Measurements from ENCODE around the gene C1QL3.
A peak's percentile ranks its signal among the peaks of the same experiment; 100 is the strongest.

C1QL3 gene

DNA sequence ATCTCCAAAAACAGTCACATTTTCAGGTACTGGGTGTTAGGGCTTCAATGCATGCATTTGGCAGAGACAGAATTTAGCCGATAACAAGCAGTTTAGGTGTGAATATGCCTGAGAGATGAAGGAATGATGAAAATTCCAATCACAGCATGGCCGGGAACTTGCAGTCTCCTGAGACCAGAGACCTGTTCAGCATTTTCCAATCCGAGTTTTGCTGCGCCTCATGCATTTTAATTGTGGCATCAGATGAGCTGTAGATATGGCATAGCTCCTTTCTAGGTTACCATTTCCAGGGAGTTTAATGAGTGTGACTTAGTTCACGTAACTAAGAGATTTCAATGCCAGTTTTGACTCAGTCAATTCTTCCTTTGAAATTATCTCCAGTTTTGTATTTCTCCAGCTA, 14.5 kb upstream of the C1QL3 start:
- H3K9me3 ChIP-seq (ENCODE audit: control insufficient read depth, insufficient read depth, low read length): no peaks in the 10 kb centered on the region
- no peak overlapping the region for H3K4me3 ChIP-seq (ENCODE audit: low read length)
- H3K27ac ChIP-seq (ENCODE audit: low read length): no peak overlapping the region
- no peaks in the 10 kb centered on the region for H3K27me3 ChIP-seq (ENCODE audit: control insufficient read depth, insufficient read depth, low read length)
- no peaks in the 10 kb centered on the region for H3K36me3 ChIP-seq (ENCODE audit: control insufficient read depth, insufficient read depth, low read length)
- no peak for DNase-seq (ENCODE audit: low read depth, low spot score)
- no CpG with 5 or more reads among the region's 5 CpGs for WGBS (ENCODE audit: insufficient coverage, insufficient read length)
- no peaks in the 10 kb centered on the region for H3K4me1 ChIP-seq (ENCODE audit: control insufficient read depth, insufficient read depth, low read length)

DNA sequence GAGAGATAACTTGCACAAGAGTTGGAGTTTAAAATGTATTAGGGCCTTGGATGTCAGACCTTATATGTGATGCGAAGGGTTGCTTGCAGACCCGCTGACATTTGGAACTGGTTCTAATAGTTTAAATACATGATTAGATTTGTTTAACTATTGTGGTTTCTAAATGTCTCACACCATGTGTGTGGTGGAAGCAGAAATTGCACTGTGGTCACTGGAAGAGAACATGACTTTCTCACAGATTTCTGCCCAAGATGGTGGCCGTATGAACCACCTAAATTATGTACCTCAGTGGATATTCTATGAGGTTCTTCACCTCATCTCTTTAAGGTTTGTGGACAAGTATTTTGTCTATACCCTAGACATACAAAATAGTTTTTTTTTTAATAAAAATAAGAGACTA, 8.2 kb upstream of the C1QL3 start:
- no CpG with 5 or more reads among the region's 3 CpGs for whole genome bisulfite sequencing (ENCODE audit: insufficient coverage, insufficient read length)
- no peaks in the 10 kb centered on the region for H3K36me3 ChIP-seq (ENCODE audit: control insufficient read depth, insufficient read depth, low read length)
- no peaks in the 10 kb centered on the region for H3K9me3 ChIP-seq (ENCODE audit: control insufficient read depth, insufficient read depth, low read length)
- no peaks in the 10 kb centered on the region for H3K27me3 ChIP-seq (ENCODE audit: control insufficient read depth, insufficient read depth, low read length)
- no peak overlapping the region for H3K4me3 ChIP-seq (ENCODE audit: low read length)
- DNase-seq (ENCODE audit: low read depth, low spot score): no peak
- H3K4me1 ChIP-seq (ENCODE audit: control insufficient read depth, insufficient read depth, low read length): no peaks in the 10 kb centered on the region
- no peak overlapping the region for H3K27ac ChIP-seq (ENCODE audit: low read length)

DNA sequence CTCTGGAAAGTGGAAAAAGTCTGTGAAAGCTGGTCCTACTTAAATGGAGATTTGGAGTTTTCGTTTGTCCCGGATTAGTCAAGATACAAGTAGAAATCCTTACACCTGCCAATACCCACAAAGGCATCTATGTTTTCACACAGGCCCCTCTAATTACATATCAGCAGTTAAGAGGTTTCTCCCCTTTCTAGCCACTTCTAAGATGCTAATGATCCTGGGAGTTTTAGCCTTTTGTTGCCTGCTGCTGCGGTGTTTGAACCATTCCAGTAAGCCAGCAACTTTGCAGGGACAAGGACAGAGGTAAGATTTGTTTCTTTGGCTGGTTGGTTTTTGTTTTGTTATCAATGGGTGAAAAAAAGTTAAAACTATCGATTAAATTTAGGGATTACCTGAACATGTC, 5.8 kb upstream of the C1QL3 start:
- WGBS (ENCODE audit: insufficient coverage, insufficient read length): no CpG with 5 or more reads among the region's 4 CpGs
- DNase-seq (ENCODE audit: low read depth, low spot score): no peak

DNA sequence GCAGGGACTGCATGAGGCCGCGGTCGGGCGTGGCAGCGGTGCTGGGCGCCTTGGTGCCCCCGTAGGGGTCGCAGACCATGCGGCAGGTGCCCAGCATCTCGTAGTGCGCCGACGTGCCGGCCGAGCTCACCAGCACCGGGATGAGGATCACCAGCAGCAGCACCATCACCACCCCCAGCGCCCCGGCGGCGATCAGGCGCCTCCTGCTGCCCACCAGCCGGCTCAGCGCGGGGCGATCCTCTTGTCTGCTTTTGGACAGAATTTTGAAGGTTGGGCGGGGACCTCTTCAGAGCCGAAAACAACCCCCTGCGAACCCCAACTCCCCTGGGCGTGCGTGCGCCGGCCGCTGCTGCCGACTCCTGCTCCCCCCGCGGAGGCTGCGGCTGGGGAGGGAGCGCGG, 779 bp downstream of the C1QL3 start:
- Histone ChIP-seq H3K4me1 (ENCODE audit: control insufficient read depth, insufficient read depth, low read length) (0 out of 2 replicates have a peak, but pooled peaks cover 2% of the 10 kb centered on the region), H3K4me3 (ENCODE audit: low read length) (peak overlapping the region; percentile 64; the same call in 1 of the 2 replicates)
- no peak for DNase-seq (ENCODE audit: low read depth, low spot score)

More for the DNA sequence above, 5.8 kb upstream of the C1QL3 start:
- Histone ChIP-seq H3K36me3 (ENCODE audit: control insufficient read depth, insufficient read depth, low read length) (no peaks in the 10 kb centered on the region), H3K27me3 (ENCODE audit: control insufficient read depth, insufficient read depth, low read length) (peaks cover 6% of the 10 kb centered on the region), H3K4me3 (ENCODE audit: low read length) (no peak overlapping the region), H3K27ac (ENCODE audit: low read length) (no peak overlapping the region), H3K9me3 (ENCODE audit: control insufficient read depth, insufficient read depth, low read length) (no peaks in the 10 kb centered on the region), H3K4me1 (ENCODE audit: control insufficient read depth, insufficient read depth, low read length) (no peaks in the 10 kb centered on the region)

DNA sequence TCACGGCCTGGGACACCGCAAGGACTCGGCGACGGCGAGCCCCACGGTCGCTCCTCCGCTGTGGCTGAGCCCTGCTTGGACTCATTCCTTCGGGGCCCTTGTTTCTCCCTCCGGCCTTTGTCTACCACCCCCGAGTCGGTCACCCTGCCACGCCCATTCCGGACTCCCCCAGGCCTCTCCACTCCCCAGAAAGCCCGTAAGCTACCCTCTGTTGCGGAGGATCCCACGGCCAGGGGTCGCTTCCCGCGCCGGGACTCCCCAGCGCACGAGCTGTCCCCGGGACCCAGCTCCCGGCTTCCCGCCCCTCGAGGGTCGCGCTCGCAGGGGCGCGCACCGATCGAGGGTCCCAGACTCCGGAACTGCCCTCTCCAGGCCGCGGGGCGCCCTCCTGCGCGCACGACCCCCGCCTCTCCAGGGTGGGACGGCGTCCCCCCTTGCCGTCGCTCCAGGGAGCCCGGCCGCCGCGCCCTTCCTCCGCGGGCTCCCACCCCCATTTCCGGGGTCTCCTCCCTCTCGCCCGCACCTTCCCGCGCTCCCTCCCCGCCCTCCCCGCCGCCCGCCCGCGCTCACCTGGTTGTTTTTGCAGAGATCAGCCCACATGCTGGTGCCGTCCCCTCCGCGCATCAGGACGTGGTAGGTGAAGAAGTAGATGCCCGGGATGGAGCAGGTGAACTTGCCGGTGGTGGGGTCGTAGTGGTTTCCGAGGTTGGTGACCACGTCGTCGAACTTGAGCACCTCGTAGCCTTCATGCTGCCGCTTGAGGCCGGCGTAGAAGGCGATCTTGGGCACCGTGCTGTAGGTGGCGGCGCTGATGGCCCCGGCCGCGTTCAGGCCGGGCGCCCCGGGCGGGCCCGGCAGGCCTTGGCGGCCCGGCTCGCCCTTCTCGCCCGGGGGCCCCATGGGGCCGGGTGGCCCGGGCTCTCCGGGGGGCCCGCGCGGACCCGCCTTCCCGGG, 1.5 kb downstream of the C1QL3 start:
- Histone ChIP-seq H3K36me3 (ENCODE audit: control insufficient read depth, insufficient read depth, low read length) (no peaks in the 10 kb centered on the region), H3K27ac (ENCODE audit: low read length) (no peak overlapping the region), H3K9me3 (ENCODE audit: control insufficient read depth, insufficient read depth, low read length) (no peaks in the 10 kb centered on the region), H3K4me3 (ENCODE audit: low read length) (peak overlapping the region; percentile 64; the same call in 1 of the 2 replicates), H3K4me1 (ENCODE audit: control insufficient read depth, insufficient read depth, low read length) (0 out of 2 replicates have a peak, but pooled peaks cover 2% of the 10 kb centered on the region), H3K27me3 (ENCODE audit: control insufficient read depth, insufficient read depth, low read length) (peaks cover 21% of the 10 kb centered on the region)
- DNase-seq (ENCODE audit: low read depth, low spot score): no peak
- no CpG with 5 or more reads among the region's 104 CpGs for WGBS (ENCODE audit: insufficient coverage, insufficient read length)

More for the DNA sequence above, 779 bp downstream of the C1QL3 start:
- Histone ChIP-seq H3K9me3 (ENCODE audit: control insufficient read depth, insufficient read depth, low read length) (no peaks in the 10 kb centered on the region), H3K36me3 (ENCODE audit: control insufficient read depth, insufficient read depth, low read length) (no peaks in the 10 kb centered on the region), H3K27me3 (ENCODE audit: control insufficient read depth, insufficient read depth, low read length) (peaks cover 21% of the 10 kb centered on the region), H3K27ac (ENCODE audit: low read length) (no peak overlapping the region)
- WGBS (ENCODE audit: insufficient coverage, insufficient read length): no CpG with 5 or more reads among the region's 39 CpGs

DNA sequence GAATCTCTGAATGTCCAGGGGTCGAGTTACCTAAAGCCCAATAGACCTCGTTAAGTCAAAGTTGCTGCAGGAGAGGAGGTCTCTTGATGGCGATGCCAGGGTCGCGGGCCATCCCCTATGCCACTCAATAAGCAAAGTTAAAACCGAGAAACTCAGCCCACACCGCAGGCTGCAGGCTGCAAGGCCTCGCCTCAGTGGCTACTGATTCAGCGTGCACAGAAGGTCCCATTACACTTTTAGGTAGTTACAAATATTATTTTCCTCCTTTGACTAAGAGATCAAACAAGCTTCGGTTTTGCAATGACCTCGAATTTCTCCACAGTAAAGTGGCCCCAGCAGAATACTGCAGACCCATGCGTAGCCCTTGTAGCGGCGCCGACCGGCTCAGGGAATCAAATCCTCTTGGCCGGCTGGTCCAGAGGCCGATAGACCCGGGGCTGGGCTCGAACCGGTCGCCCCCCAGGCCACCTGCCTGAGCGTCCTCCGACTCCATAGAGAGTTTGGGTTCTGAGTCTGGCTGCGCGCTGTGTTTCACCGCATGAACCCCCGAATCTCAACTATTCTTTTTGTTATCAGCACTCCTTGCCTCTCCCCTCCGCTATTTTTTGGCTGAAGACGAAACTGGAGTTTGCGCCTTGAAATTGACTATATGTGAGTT, 2.3 kb downstream of the C1QL3 start:
- H3K9me3 ChIP-seq (ENCODE audit: control insufficient read depth, insufficient read depth, low read length): no peaks in the 10 kb centered on the region
- H3K27ac ChIP-seq (ENCODE audit: low read length): no peak overlapping the region
- WGBS (ENCODE audit: insufficient coverage, insufficient read length): no CpG with 5 or more reads among the region's 31 CpGs
- DNase-seq (ENCODE audit: low read depth, low spot score): no peak
- peak overlapping the region; percentile 64; the same call in 1 of the 2 replicates for H3K4me3 ChIP-seq (ENCODE audit: low read length)
- 0 out of 2 replicates have a peak, but pooled peaks cover 2% of the 10 kb centered on the region for H3K4me1 ChIP-seq (ENCODE audit: control insufficient read depth, insufficient read depth, low read length)
- no peaks in the 10 kb centered on the region for H3K36me3 ChIP-seq (ENCODE audit: control insufficient read depth, insufficient read depth, low read length)
- H3K27me3 ChIP-seq (ENCODE audit: control insufficient read depth, insufficient read depth, low read length): peaks cover 21% of the 10 kb centered on the region

DNA sequence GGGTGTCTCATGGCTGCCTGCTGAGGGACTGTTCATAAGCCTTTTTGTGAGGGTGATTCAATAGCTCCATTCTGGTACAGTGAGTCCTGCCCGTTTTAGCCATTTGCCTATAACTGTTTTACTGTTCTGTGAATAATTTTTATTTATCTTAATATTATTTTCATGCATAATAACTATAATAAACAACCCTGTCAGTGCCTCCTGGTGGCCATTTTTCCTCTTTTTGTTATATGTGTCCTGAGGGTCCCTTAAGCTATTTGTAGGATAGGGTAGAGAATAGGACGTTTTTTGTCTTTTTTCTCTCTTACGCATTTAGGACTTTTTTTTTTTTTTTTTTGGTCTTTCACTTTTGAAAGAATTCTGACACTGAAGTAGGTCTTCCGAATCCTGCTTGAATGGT, 2.9 kb downstream of the C1QL3 start:
- DNase-seq (ENCODE audit: low read depth, low spot score): no peak
- Histone ChIP-seq H3K36me3 (ENCODE audit: control insufficient read depth, insufficient read depth, low read length) (no peaks in the 10 kb centered on the region), H3K27me3 (ENCODE audit: control insufficient read depth, insufficient read depth, low read length) (peaks cover 21% of the 10 kb centered on the region), H3K9me3 (ENCODE audit: control insufficient read depth, insufficient read depth, low read length) (no peaks in the 10 kb centered on the region), H3K4me3 (ENCODE audit: low read length) (no peak overlapping the region), H3K27ac (ENCODE audit: low read length) (no peak overlapping the region), H3K4me1 (ENCODE audit: control insufficient read depth, insufficient read depth, low read length) (0 out of 2 replicates have a peak, but pooled peaks cover 2% of the 10 kb centered on the region)
- WGBS (ENCODE audit: insufficient coverage, insufficient read length): no CpG with 5 or more reads among the region's 4 CpGs

DNA sequence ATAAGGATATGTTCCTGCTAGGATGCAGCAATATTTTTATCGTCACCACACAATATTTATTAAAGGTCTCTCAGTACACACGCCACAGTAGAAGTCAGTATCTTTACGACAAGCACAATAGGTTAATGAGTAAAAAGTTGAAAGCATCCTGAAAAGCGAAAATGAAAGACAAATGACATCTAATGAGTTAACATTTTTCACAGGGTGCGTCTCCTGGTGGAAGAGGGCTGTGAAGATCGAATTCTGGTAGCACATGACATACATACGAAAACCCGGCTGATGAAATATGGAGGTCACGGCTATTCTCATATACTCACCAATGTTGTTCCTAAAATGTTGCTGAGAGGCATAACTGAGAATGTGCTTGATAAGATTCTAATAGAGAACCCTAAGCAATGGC, 10.8 kb downstream of the C1QL3 start:
- Histone ChIP-seq H3K27me3 (ENCODE audit: control insufficient read depth, insufficient read depth, low read length) (no peaks in the 10 kb centered on the region), H3K36me3 (ENCODE audit: control insufficient read depth, insufficient read depth, low read length) (no peaks in the 10 kb centered on the region), H3K27ac (ENCODE audit: low read length) (no peak overlapping the region), H3K4me3 (ENCODE audit: low read length) (no peak overlapping the region), H3K4me1 (ENCODE audit: control insufficient read depth, insufficient read depth, low read length) (no peaks in the 10 kb centered on the region), H3K9me3 (ENCODE audit: control insufficient read depth, insufficient read depth, low read length) (no peaks in the 10 kb centered on the region)
- DNase-seq (ENCODE audit: low read depth, low spot score): no peak
- WGBS (ENCODE audit: insufficient coverage, insufficient read length): no CpG with 5 or more reads among the region's 9 CpGs

DNA sequence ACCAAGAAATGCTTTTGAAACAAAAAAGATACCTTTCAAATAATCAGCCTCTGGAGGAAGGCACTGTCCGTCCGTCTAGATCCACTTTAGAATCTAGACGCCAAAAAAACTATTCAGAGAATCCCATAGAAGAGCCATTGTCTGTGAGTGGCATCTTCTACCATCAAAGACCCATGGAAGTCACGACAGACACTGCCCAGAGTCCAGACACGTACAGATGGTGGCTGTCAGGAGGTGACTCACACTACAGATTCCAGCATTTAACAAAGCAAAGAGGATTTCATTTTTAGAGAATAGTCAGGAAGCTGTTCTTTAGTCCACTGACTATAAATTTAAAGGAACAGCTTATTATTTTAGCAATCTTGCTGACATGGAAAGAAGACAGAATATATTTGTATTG, 11.7 kb downstream of the C1QL3 start:
- H3K27me3 ChIP-seq (ENCODE audit: control insufficient read depth, insufficient read depth, low read length): no peaks in the 10 kb centered on the region
- no peak for DNase-seq (ENCODE audit: low read depth, low spot score)
- WGBS (ENCODE audit: insufficient coverage, insufficient read length): no CpG with 5 or more reads among the region's 5 CpGs

DNA sequence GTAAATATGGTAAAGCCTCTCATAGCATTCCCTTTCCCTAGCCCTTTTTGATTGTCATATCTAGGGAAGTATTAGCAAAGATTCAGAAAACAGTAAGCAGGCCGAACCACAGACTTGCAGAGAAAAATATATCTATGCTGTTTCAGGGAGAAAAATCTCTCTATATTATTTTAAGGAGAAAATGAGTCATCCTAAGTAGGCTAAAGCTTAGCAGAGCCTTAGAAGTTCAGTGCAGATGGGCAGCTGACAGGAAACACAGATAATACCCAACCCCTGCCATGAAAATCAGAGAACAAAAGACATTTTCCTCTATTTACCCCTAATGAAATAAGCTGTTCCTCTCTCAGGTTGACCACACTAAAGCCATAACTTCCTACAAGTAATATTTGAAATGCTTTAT, 16.5 kb downstream of the C1QL3 start:
- H3K27me3 ChIP-seq (ENCODE audit: control insufficient read depth, insufficient read depth, low read length): no peaks in the 10 kb centered on the region

More for the DNA sequence above, 11.7 kb downstream of the C1QL3 start:
- Histone ChIP-seq H3K36me3 (ENCODE audit: control insufficient read depth, insufficient read depth, low read length) (no peaks in the 10 kb centered on the region), H3K27ac (ENCODE audit: low read length) (no peak overlapping the region), H3K4me1 (ENCODE audit: control insufficient read depth, insufficient read depth, low read length) (no peaks in the 10 kb centered on the region), H3K9me3 (ENCODE audit: control insufficient read depth, insufficient read depth, low read length) (no peaks in the 10 kb centered on the region), H3K4me3 (ENCODE audit: low read length) (no peak overlapping the region)

More for the DNA sequence above, 16.5 kb downstream of the C1QL3 start:
- H3K9me3 ChIP-seq (ENCODE audit: control insufficient read depth, insufficient read depth, low read length): no peaks in the 10 kb centered on the region
- DNase-seq (ENCODE audit: low read depth, low spot score): no peak
- no peaks in the 10 kb centered on the region for H3K36me3 ChIP-seq (ENCODE audit: control insufficient read depth, insufficient read depth, low read length)
- no CpG with 5 or more reads among the region's 1 CpG for WGBS (ENCODE audit: insufficient coverage, insufficient read length)
- no peak overlapping the region for H3K4me3 ChIP-seq (ENCODE audit: low read length)
- no peak overlapping the region for H3K27ac ChIP-seq (ENCODE audit: low read length)
- no peaks in the 10 kb centered on the region for H3K4me1 ChIP-seq (ENCODE audit: control insufficient read depth, insufficient read depth, low read length)
